GM23248 (cell line): ENCODE data around the gene WWOX. TPM values are rescaled to one million over a fixed set of nuclear protein-coding genes. Genes with fewer than 3 reads are reported as not detected.

ENCODE experiments used
- DNase-seq: peaks from one replicate; pipeline ENCODE4 v3.0.0-alpha.2; 2015
- H2AFZ ChIP-seq: fragments of 200-600 bp; sonication (generic); 2 replicates; pipeline ENCODE4 v1.6.1; 2016; ENCODE audit warnings: antibody characterized with exemption
- H3F3A ChIP-seq: fragments of 200-600 bp; sonication (generic); 2 replicates; pipeline ENCODE4 v1.6.1; 2016; ENCODE audit warnings: mild to moderate bottlenecking, antibody characterized with exemption, mixed run types; ENCODE audit not compliant: insufficient read depth
- H3K27ac ChIP-seq: fragments of 200-600 bp; sonication (generic); 2 replicates; pipeline ENCODE4 v1.5.1; 2016; ENCODE audit warnings: mild to moderate bottlenecking
- H3K27me3 ChIP-seq: fragments of 200-600 bp; sonication (generic); replicated peaks from 2 replicates; pipeline ENCODE4 v1.6.1; 2016; ENCODE audit warnings: mild to moderate bottlenecking; ENCODE audit not compliant: insufficient read depth
- H3K36me3 ChIP-seq: fragments of 200-600 bp; sonication (generic); 2 replicates; pipeline ENCODE4 v1.6.1; 2016; ENCODE audit warnings: low read depth, mild to moderate bottlenecking
- H3K4me1 ChIP-seq: fragments of 200-600 bp; sonication (generic); 2 replicates; pipeline ENCODE4 v1.6.1; 2016; ENCODE audit warnings: mild to moderate bottlenecking; ENCODE audit not compliant: insufficient read depth
- H3K4me2 ChIP-seq: fragments of 200-600 bp; sonication (generic); one replicate; pipeline ENCODE4 v1.6.1; 2016; ENCODE audit warnings: mild to moderate bottlenecking; ENCODE audit not compliant: unreplicated experiment
- H3K4me3 ChIP-seq: fragments of 200-600 bp; sonication (generic); 2 replicates; pipeline ENCODE4 v1.5.1; 2016; ENCODE audit warnings: mild to moderate bottlenecking
- H3K79me2 ChIP-seq: fragments of 200-600 bp; sonication (generic); 2 replicates; pipeline ENCODE4 v1.6.1; 2016; ENCODE audit warnings: mild to moderate bottlenecking; ENCODE audit not compliant: insufficient read depth
- H3K9ac ChIP-seq: fragments of 200-600 bp; sonication (generic); 2 replicates; pipeline ENCODE4 v1.6.1; 2016; ENCODE audit warnings: mild to moderate bottlenecking
- H3K9me2 ChIP-seq: fragments of 200-600 bp; sonication (generic); 2 replicates; pipeline ENCODE4 v1.6.1; 2016; ENCODE audit warnings: mixed run types, mild to moderate bottlenecking, moderate library complexity; ENCODE audit not compliant: insufficient read depth
- H3K9me3 ChIP-seq: fragments of 200-600 bp; sonication (generic); one replicate; pipeline ENCODE4 v1.6.1; 2017; ENCODE audit warnings: low read depth
- H4K20me1 ChIP-seq: fragments of 200-600 bp; sonication (generic); 2 replicates; pipeline ENCODE4 v1.6.0; 2016; ENCODE audit not compliant: insufficient read depth
- EZH2 ChIP-seq: fragments of 200-600 bp; sonication (generic); IDR thresholded peaks from 2 replicates; pipeline ENCODE4 v1.6.1; 2018; ENCODE audit warnings: antibody characterized with exemption, mild to moderate bottlenecking; ENCODE audit not compliant: insufficient read depth, poor library complexity, severe bottlenecking
- EZH2phosphoT487 ChIP-seq: fragments of 200-600 bp; sonication (generic); IDR thresholded peaks from 2 replicates; pipeline ENCODE4 v1.6.1; 2018; ENCODE audit warnings: antibody characterized with exemption, moderate library complexity, mild to moderate bottlenecking, low read depth; ENCODE audit not compliant: insufficient read depth
- WGBS, 2 experiments: methylation state at CpG; one replicate each; pipeline ENCODE4 v1.1.6; 2015 to 2017; ENCODE audit warnings: low lambda C conversion rate in 2 of 2, low coverage in 1 of 2; ENCODE audit errors: missing lambda C conversion rate in 2 of 2; 5-methylcytosine and 5-hydroxymethylcytosine counted together
- in situ Hi-C: fragments of 300-500 bp; cut with MboI; formaldehyde crosslinking; loops from 2 replicates; pipeline ENCODE4 v1.15.0; 2020
- polyA plus RNA-seq: library from polyadenylated mRNA; unstranded; fragments of >200 nt; fragmentation: Nextera tagmentation; extraction: Ambion mirVana; gene quantifications from 2 replicates; pipeline ENCODE4 v1.2.1, GENCODE V29; 2016
- total RNA-seq: library from RNA; depleted of rRNA; stranded (reverse); fragments of >200 nt; shearing (Covaris generic); gene quantifications from 2 replicates; pipeline ENCODE4 v1.2.3, GENCODE V29; 2014

WWOX gene
- total and polyA plus RNA-seq, 2 experiments from 2014 or later, result 4.5 to 6.6 TPM

- Histone ChIP-seq H2AFZ (no peak overlapping the region), H3K4me3 (no peak overlapping the region), H3F3A (no peaks in the 10 kb centered on the region), H3K4me2 (no peak overlapping the region), H3K79me2 (no peaks in the 10 kb centered on the region), H3K27me3 (no peaks in the 10 kb centered on the region), H3K36me3 (no peaks in the 10 kb centered on the region), H3K4me1 (no peaks in the 10 kb centered on the region), H3K9ac (no peak overlapping the region), H4K20me1 (no peaks in the 10 kb centered on the region), H3K9me3 (no peaks in the 10 kb centered on the region), H3K9me2 (no peaks in the 10 kb centered on the region), H3K27ac (no peak overlapping the region)
- no peak for DNase-seq
- in situ Hi-C loops, result no loop called here
- WGBS, 2 experiments, result 91 to 95% methylated on average over 4 of the region's 4 CpGs
- TF ChIP-seq EZH2phosphoT487 (no peak), EZH2 (no peak)
These were observed 17.5 kb downstream of the WWOX start for GRCh38 chr16:78116946-78117345.

- WGBS, 2 experiments, result 86 to 89% methylated on average over 5 of the region's 5 CpGs
- in situ Hi-C loops, result no loop called here
These were observed 17.9 kb downstream of the WWOX start for GRCh38 chr16:78117391-78117790.

GRCh38 chr16:78118469-78119025, 19.1 kb downstream of the WWOX start:
- Histone ChIP-seq H3K27ac (no peak overlapping the region), H3K9me3 (no peaks in the 10 kb centered on the region), H3K27me3 (no peaks in the 10 kb centered on the region), H3K9ac (no peak overlapping the region), H4K20me1 (no peaks in the 10 kb centered on the region), H3K79me2 (no peaks in the 10 kb centered on the region), H3K36me3 (no peaks in the 10 kb centered on the region), H3K4me1 (0 out of 2 replicates have a peak, but pooled peaks cover 3% of the 10 kb centered on the region), H3K9me2 (no peaks in the 10 kb centered on the region), H3F3A (no peaks in the 10 kb centered on the region), H3K4me3 (no peak overlapping the region), H2AFZ (no peak overlapping the region), H3K4me2 (no peak overlapping the region)
- 88 to 93% methylated on average over 4 of the region's 4 CpGs for WGBS, 2 experiments
- no peak for DNase-seq
- in situ Hi-C loops, result no loop called here
- TF ChIP-seq EZH2phosphoT487 (no peak), EZH2 (no peak)

More at GRCh38 chr16:78117391-78117790, 17.9 kb downstream of the WWOX start:
- H3K4me3 ChIP-seq, result no peak overlapping the region
- H3K79me2 ChIP-seq, result no peaks in the 10 kb centered on the region
- no peak overlapping the region for H2AFZ ChIP-seq
- DNase-seq, result no peak
- H3K36me3 ChIP-seq, result no peaks in the 10 kb centered on the region
- H3K27ac ChIP-seq, result no peak overlapping the region
- no peak overlapping the region for H3K4me2 ChIP-seq
- H3K9ac ChIP-seq, result no peak overlapping the region
- no peaks in the 10 kb centered on the region for H4K20me1 ChIP-seq
- no peaks in the 10 kb centered on the region for H3K27me3 ChIP-seq
- no peaks in the 10 kb centered on the region for H3F3A ChIP-seq
- no peaks in the 10 kb centered on the region for H3K4me1 ChIP-seq
- no peaks in the 10 kb centered on the region for H3K9me2 ChIP-seq
- no peaks in the 10 kb centered on the region for H3K9me3 ChIP-seq
- TF ChIP-seq EZH2, result no peak
- no peak for TF ChIP-seq EZH2phosphoT487

- Histone ChIP-seq H3K4me1 (peaks cover 3% of the 10 kb centered on the region; the same call in 1 of the 2 replicates), H3K27me3 (no peaks in the 10 kb centered on the region), H3K9me3 (no peaks in the 10 kb centered on the region), H3K79me2 (no peaks in the 10 kb centered on the region), H3K4me3 (peak overlapping the region; percentile 55), H2AFZ (peak overlapping the region; percentile 82), H3F3A (no peaks in the 10 kb centered on the region), H3K27ac (peak overlapping the region; percentile 16; the same call in 1 of the 2 replicates), H4K20me1 (no peaks in the 10 kb centered on the region), H3K9me2 (no peaks in the 10 kb centered on the region), H3K9ac (peak overlapping the region; percentile 53), H3K36me3 (no peaks in the 10 kb centered on the region), H3K4me2 (peak overlapping the region; percentile 77)
- DNase-seq, result peak; percentile 74
- TF ChIP-seq EZH2 (no peak), EZH2phosphoT487 (no peak)
- in situ Hi-C loops, result loop anchor here (10.0 kb wide), 1 partner anchor 112 kb away; no protein-coding TSS in a partner anchor
- 0 to 1% methylated on average over 4 of the region's 4 CpGs for WGBS, 2 experiments
These were observed 23.4 kb downstream of the WWOX start for GRCh38 chr16:78122774-78123315.
